Amniotic stem cell (primary cell): ENCODE measurements around the gene ZNF438.

Source experiments
- DNase-seq: peaks from one replicate; lab custom pipeline; 2025; lab: John Stamatoyannopoulos, UW

ZNF438 gene

DNA sequence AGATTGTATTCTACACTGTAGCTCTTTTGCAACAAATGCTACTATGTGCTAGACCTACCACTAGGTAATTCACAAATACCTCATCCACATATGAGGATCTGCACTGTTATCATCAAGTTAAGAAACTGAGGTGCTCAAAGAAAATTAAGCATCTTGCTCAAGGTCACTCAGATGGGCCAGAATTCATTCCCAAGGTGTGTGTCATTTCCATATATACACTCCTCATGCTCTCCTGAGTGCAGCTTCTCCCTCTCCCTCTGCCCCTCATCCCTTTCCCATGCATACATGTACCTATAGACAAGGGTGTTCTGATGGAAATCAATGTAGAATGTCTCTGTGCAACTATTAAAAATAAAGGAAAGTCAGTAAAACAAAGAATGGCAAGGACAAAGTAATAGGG, 146.2 kb downstream of the ZNF438 start:
- no peak for DNase-seq

DNA sequence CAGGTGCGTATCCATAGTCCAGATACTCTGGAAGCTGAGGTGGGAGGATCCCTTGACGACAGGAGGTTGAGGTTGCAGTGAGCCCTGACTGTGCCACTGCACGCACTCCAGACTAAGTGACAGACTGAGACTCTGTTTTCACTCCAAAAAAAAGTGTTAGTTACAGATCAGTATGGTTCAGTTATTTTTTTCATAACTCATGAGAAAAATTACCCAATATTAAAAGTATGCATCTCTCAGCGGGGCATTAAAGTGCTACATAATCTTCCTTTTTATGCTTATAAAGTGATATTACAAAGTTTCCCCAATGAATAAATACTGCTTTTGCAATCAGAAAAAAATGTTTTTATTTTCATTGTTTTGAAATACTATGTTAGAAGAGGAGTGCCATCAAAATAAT, 147.9 kb downstream of the ZNF438 start:
- DNase-seq: no peak

DNA sequence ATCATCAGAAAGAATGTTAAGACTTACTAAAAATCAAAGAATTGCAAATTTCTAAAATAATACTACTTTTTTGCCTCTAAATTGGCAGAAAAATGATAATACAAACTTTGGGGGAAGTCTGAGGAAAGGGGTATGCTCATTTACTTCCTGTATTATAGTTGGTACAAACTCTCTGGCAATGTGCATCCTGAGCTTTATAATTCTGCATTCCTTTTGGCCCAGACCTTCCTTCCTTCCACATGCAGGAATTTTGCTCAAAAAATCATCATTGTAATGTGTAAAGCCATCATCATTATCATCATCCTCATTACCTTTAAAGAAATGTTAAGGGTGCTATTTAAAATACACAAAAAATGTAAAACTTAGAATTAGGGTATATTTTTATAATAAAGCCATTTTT, 148.5 kb downstream of the ZNF438 start:
- no peak for DNase-seq

DNA sequence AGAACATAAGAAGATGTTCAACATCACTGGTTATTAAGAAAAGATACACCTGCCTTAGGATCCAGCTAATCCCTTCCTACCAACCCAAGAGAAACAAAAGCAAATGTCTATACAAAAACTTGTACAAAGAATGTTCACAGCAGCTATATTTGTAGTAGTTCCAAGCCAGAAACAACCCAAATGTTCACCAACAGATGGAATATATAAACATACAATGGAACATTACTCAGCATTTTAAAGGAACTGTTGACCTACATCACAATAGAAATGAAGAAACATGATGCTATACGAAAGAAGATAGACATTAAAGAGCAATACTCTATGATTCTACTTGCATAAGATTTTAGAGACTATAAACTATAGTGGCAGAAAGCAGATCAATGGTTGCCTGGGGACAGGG, 149.4 kb downstream of the ZNF438 start:
- no peak for DNase-seq

DNA sequence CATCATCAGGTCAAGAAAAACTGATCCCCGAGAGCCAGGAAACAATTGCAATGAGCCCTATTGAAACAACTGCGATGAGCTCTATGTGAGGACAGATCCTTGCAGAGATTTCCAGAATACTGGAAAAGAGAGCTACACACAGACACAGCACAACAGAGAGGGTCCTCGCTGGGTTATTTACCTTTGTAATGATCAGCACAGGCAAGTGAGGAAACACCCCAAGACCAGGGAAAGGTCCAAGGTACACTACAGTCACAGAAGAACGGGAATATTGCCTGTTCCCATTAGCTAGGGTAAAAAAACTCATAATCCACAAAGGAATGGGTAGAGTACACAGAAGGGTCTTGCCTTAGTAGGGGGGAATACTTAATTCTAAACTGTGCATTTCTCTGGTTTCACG, 152.7 kb downstream of the ZNF438 start:
- DNase-seq: no peak

DNA sequence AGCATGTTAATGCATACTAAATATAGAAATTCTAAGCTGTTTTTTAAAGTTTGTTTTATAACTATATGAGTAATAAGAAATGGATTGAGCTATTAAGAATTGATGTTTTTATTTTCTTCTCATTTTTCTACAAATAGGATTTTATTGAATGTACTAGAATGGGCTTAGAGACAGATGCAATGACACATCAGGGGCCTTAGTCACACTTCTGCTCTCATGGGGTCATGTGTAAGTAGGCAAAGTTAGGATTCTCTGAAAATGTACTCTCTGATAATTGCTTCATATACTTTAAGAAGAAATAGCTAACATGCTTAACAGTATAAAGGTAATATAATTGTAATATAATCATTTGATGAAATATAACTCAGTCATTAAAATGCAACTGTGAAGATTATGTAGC, 154.6 kb downstream of the ZNF438 start:
- no peak for DNase-seq

DNA sequence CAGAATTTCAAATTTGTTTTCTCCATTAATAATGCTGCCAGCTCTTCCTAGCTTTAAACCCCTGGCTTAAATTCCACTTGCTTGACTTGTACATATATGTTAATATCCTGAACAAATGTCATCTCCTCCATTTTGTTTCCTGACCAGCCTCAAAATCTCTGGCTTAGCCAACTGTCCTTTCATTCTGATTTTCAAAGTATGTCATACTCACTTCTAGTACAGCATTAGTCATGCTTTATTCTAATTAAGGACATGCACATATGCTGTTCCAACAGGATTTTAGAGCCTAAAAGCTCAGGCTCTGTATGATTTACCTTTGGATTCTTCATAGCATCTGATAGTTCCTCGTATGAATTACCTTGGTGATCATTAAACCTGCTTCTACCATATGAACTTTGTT, 158.3 kb downstream of the ZNF438 start:
- no peak for DNase-seq

DNA sequence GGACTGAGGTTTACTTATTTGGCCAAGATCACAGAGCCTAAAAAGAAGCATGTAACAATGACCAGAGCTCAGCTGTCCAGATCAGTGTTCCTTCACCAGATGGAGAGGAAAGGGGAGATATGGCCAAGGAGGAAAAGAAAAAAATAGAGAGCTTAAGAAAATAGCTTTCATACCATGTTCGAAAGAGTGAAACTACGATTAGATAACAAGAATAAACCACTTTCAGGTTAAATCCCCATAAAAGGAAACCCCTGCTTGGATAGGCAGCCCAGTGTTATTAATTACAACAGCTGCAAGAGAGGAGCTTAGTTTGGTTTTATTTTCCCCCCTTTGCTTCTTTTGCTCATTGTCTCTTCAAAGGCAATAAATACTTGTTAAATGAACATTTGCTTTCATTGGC, 160.8 kb downstream of the ZNF438 start:
- DNase-seq: no peak

DNA sequence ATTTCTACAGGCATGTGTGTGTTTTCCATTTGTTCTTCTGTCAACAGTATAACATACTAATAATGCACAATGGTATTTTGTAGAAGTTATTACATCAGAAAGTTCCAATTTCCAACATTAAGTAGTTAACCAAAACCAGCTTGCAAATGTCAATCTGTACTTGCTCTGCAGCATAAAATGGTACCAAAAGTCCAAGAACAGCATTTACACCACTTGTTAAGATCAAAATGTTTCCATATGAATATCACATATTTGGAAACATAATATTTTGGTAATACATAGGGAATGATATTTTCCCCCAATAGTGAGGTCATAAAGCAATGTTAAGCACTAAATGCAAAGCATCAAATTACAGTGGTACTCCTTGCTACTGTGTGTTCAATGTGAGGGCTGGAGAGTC, 162.1 kb downstream of the ZNF438 start:
- DNase-seq: no peak

DNA sequence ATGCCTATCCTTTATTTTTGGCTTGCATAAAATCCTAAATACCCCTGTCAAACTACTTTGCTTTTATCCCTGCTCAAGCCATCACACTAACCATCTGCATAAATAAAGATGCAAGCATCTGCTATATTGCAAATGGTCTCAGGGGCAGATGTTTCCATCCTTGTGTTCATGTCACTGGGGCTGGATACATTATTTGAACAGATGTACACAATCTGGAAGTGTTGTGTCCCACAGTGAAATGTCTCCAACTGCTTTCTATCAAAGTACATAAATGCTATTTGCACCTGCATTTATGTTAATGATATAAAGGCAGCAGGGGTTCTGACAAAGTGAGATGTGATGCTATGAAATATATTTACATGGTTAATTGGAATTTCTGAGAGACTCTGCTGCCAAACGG, 163.1 kb downstream of the ZNF438 start:
- no peak for DNase-seq

DNA sequence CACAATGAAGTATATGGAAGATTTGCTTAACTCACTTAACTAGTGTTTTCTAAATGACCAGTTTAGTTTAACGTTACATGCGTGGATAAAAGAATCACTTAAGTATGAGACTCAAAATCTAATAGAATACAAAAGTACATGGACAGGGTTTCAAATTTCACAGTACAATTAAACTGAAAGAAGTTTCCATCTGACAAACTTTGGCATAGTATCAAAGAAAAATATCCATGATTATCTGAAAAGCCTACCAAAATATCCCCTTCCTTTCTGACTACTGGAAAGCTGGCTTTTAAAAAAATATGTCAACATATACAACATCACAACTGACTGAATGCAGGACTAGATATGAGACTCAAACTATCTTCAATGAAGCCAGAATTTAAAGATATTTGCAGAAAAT, 164.8 kb downstream of the ZNF438 start:
- no peak for DNase-seq

DNA sequence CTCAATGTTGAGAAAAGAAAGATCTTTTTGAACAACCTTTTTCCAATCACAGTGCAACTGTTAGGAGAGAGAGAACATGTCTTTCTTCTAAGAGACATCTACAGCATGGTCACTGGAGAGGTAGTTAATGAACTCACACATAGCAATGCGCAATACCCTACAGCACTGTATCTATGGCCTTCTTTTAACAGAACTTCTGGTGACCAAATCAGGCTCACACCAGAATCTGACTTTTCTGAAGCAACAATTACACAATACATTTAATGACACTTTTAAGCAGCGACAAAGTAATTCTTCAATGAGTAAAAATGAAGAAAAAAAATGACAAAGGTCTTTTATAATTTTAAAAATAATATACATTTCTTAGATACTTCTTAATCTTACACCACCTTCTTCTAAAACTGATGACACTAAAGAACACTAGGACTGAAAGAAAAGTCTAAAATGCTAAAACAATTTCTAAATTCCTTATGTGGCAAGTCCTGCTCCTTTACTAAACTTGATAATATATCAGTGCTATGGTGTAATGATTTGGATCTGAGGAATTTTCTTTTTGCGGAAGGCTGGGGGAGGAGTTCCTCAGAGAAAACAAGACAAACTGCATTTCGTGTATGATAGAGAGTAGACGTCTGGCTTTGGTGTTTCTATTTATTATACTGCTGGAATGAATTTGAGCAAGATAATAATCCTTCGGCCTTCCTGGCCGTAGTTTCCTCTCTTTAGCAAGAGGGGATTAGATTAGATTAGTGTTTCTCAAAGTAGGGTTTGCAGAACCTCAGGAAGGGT, 166.3 kb downstream of the ZNF438 start:
- DNase-seq: no peak

DNA sequence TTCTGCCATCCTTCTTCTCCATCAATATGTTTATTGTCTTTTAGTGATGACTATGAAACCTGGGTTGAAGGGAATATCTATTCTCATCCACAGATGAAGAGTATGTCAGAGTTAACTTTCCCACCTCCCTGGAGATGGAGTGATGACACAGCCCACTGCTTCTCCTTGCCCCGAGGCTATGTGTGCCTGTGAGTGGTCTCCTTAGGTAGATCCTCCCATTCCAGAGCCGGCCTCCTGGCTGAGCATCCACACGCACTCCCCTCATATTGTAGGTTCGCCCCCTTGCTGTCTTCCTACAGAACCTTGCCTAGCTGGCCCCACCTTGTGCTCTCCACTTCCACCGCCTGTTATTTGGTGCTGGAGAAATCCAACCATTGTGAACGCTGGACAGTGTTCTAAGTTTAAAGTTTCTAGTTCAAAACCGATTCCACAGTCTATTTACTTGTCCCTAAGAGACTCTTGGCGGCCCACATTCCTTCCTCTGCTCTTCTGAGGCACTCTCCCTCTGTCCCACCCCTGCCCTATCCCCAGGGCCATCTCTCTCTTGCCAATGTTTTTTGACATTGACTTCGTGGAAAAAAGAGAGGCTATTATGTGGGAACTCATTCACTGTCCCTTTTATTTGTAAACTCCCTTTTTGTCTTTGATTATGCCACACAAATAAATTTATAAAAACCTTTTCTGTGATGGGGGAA, 168.0 kb downstream of the ZNF438 start:
- DNase-seq: no peak

DNA sequence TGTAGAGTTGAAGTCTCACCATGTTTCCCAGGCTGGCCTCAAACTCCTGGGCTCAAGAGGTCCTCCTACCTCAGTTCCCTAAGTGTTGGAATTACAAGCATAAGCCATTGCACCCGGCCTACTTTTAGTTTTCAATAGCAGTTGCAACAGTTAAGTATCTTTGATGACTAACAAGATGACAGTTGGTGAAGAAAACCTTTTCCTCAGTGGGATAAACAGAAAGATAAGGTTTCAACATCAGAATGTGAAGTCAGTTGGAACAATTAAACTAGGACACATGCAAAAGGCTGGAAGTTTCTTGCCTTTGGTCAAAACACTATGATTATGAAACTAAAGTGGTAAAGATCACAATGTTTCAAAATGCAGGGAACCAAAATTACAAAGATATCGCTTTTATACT, 169.2 kb downstream of the ZNF438 start:
- peak; percentile 25 for DNase-seq

DNA sequence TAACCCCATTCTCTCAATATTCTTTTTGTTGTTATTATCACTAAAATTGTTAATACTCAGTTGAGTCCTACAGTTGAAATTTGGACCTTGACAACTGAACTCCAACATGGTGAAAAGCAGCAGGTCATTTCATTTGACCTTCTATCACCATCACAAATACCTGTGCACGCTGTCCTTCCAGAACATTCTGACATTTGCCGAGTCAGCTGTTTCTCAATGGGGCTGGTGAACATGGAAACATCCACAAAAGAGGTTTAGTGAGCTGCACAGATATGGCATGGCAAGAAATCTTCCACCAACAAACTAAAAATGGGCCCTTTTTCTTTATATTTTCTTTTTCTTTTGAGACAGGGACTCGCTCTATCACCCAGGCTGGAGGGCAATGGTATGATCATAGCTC, 169.7 kb downstream of the ZNF438 start:
- DNase-seq: no peak

DNA sequence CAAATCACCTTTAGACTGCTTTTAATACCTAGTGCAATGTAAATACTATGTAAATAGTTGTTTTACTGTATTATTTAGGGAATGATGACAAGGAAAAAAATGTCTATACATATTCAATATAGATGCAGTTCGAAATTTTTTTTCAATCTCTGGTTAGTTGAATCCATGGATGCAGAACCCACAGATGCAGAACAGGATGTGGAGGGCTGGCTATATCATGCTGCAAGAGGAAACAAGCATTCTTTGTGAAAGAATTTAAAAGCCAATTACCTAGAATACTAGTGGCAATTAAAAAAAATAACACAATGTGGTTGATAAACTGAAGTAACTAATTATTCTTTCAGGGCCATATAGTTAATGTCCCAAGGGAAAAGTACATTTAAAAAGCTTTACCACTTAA, 170.4 kb downstream of the ZNF438 start:
- DNase-seq: no peak

DNA sequence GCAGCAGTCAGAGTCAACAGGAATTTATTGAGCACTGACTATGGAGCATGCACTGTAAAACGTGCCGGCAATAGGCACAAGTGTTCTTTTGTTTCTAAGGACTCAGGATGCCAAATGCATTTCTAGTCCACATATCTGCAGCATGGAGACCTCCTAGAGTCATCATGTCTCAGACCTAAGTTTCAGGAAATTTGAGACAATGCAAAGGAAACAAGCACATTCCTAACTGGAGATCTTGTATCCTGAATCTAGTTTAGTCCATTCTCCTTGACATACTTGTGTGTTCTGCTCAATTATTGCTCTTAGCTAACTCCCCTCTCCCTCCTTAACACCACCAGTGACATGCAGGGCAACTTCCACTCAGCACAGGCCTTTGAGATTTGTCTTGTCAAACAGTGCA, 173.2 kb downstream of the ZNF438 start:
- no peak for DNase-seq

DNA sequence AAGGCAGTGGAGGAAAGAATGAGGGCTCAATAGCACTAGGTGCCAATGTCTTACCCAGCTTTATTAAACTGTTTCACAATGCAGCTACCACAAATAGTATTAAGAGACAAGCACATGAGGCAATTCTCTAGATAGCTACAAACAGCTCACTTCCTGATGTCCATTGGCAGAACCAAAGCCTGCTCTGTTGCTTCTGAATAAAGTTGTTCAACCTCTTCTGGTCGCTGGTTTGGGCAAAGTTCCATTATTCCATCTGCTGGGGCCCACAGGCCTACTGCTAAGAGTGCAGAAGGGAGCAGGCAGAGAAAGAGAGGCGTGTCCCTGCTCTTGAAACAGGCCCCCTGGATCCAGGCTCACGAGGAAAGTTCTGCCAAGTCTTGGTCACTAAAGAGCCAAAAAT, 173.9 kb downstream of the ZNF438 start:
- no peak for DNase-seq

DNA sequence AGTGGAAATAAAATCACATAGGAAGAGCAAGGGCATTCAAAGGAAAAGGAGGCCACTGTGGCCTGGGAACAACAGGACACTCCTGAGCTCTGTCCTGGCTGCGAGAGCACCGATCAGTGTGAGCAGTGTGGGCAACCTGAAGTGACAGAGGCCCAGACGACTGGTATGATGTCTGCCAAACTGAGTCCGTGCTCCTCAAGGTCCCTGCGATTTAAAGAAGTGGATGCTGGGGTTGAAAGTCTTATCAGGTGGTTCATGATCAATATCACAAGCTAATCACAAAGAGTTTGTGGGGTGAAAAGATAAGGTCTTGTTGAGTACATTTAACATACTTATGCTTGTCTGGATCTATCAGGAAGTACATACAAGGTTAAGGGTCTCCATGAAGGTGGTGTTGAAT, 176.5 kb downstream of the ZNF438 start:
- no peak for DNase-seq

DNA sequence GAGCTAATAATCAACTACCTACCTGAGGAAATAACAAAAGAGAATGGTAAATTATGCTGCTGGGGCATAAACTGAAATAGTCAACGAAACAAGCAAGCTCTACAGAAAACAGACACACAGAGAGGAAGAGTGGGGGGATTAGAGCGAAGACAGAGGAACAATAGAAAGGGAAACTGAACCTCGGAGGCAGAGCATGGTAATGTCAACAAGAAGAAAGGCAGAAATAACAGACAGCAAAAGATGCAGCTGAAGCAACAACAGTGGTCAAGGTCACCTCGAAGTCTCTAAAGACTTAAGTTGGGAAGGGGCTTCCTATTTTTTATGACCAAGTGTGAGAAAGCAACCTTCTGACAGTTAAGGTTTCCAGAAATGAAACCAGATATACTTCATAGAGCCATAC, 177.0 kb downstream of the ZNF438 start:
- no peak for DNase-seq

DNA sequence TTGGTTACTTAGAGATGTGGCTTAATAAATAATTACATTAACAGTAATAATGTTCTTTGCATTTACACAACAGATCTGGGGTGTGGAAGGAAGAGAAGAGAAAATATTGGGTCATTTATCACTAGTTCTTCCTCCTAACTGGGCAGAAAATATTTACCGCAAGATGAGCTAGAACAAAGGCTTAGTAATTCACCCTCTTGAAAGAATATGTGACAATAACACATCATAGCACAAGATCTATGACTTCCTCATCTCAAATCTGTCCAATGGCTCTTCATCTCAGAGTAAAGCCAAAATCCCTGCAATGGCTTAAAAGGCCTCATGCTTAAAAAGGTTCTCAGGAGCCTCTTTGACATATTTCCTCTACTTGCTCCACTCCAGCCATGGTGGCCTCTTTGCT, 178.6 kb downstream of the ZNF438 start:
- DNase-seq: no peak

DNA sequence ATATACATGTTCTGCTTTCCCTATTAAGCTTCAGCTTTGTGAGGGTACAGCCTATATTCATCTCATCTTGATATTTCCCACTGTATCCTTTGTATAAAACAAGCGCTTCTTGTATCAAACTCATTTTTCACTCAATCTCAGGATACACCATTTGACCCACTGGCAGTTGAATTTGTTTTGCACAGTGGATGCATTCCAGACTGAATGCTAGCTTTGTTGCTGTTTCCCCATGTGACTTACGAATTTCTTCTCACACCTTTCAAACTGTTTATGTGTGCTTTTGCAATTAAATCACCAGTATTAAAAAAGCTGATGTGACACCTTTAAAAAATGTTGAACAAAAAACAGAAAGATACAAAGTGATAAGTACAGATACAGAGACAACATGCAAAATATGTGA, 180.9 kb downstream of the ZNF438 start:
- DNase-seq: no peak

DNA sequence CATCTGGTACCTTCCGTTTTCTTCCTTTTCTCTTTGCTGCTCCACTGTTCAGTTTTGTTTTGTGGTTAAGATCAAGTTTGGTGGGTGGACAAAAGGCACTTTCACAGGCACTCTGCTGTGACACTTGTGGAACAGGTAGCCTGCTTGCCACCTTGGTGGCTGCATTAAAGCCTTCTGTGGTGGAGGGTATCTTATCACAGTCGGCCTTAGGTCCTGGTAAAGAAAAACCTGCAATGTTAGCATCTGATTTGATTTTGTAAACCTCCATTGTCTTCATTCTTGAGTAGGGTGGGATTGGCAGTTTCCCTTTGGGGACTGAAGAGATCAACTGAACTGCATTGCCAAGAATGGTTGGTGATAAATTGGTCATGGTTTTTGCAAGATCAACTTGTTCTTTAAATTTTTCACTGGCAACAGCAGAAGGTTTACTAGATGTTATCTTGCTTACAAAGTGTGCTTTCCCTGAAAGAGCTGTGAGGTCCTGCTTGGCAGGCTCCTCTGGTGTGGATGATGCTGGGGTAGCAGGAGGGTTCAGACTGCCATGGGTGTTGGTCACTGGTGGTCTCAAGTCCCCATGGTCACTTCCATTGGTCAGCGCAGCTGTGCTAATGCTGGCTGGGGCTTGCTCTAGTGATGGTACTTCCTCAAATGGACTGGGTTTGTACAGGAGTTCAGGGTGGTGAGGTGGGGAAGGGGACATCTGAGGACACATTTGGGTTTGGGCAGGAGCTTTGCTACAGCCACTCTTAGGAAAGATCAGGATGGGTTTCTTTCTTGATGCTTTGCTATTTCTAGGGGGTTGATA, 182.2 kb downstream of the ZNF438 start:
- DNase-seq: no peak
